Stimulated activated naive CD8-positive, alpha-beta T cell treated with anti-CD3 and anti-CD28 coated beads, Interleukin-15, Interleukin-2, amounts not matched to agents 100 ng/mL and 50 ng/mL, for 24 hours (primary cell): Measurements from ENCODE around the gene IL31RA.
A peak's percentile ranks its signal among the peaks of the same experiment; 100 is the strongest.

ENCODE experiments used
- H3K27ac Mint-ChIP-seq: one replicate; pipeline ENCODE4 v1.8.0; 2021; ENCODE audit warnings: mild to moderate bottlenecking, mixed read lengths
- H3K27me3 Mint-ChIP-seq: one replicate; pipeline ENCODE4 v1.8.0; 2021; ENCODE audit warnings: mixed read lengths
- H3K36me3 Mint-ChIP-seq: one replicate; pipeline ENCODE4 v1.8.0; 2021; ENCODE audit warnings: low read depth, mixed read lengths
- H3K4me1 Mint-ChIP-seq: one replicate; pipeline ENCODE4 v1.8.0; 2021; ENCODE audit warnings: low read depth, mixed read lengths
- H3K4me3 Mint-ChIP-seq: one replicate; pipeline ENCODE4 v1.8.0; 2021; ENCODE audit warnings: mild to moderate bottlenecking, mixed read lengths
- H3K9me3 Mint-ChIP-seq: one replicate; pipeline ENCODE4 v1.8.0; 2021; ENCODE audit warnings: mixed read lengths

The IL31RA gene

DNA sequence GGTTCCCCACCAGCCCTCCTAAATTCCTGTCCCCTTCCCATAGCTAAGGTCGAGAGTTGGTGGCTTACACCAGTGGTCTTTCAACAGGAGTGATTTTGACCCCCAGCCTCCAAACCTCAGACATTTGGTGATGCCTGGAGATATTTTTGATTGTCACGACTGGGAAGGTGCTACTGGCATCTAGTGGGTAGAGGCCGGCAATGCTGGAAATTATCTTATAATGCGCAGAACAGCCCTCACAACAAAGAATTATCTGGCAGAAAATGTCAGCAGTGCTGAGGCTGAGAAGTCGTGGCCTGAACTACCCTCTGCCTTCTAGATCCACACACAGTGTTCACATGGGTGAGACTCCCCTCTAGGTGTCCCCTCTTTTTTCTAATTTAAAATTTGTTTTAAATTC is 69.6 kb downstream of the IL31RA start:
- H3K27ac Mint-ChIP-seq: no peak overlapping the region
- H3K36me3 Mint-ChIP-seq: no peaks in the 10 kb centered on the region
- H3K9me3 Mint-ChIP-seq: no peaks in the 10 kb centered on the region
- H3K4me3 Mint-ChIP-seq: no peak overlapping the region
- no peaks in the 10 kb centered on the region for H3K27me3 Mint-ChIP-seq
- H3K4me1 Mint-ChIP-seq: peaks cover 40% of the 10 kb centered on the region

DNA sequence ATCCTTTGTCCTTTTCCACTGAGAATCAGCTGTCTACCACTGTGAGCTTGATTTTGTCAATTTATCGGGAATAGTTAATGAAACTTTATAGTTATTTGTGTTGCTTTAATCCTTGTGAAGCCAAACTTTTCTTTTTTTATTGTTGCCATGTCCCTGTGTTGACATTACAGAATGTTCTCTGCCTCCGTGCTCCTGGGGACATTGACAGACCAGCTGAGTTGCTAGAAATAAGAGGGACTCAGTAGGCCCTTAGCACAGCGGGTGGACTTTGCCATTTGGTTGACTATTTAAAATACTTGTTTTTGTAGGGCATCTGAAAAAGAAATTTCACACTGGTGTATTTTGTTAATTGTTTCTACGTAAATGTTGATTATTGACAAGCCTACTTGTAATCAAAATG is 70.5 kb downstream of the IL31RA start:
- H3K36me3 Mint-ChIP-seq: no peaks in the 10 kb centered on the region
- no peak overlapping the region for H3K4me3 Mint-ChIP-seq
- no peaks in the 10 kb centered on the region for H3K27me3 Mint-ChIP-seq
- H3K4me1 Mint-ChIP-seq: peaks cover 37% of the 10 kb centered on the region
- no peak overlapping the region for H3K27ac Mint-ChIP-seq
- H3K9me3 Mint-ChIP-seq: no peaks in the 10 kb centered on the region

DNA sequence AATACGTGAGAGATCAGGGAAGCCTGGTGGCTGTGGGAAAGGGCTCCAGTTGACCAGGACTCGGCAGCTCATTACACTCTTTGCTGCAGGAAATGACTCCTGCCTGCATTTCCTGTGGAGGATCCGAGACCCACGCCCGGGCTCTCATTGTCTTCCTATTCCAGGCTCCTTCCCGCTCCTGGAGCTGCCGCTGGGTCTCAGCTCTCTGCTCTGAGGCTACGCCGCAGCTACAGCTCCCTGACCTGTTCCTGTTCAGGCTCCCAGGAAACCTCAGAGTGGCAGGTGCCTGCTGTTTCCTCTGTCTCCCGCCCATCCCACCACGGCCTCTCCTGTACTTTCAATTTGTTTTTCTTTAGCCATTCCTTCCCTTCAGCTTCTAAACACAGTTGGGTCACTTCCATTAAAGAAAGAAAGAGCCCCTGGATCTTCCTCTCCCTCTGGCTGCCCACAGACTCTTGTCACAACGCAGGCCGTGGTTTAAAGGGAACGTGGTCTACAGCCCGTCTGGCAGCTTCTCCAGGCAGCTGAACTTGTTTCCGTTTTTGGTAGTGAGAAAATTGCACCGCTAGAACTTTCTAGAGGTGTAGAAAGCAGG is 72.1 kb downstream of the IL31RA start:
- peak overlapping the region; percentile 70 for H3K27ac Mint-ChIP-seq

GRCh38 chr5:55923865-55924500 is 72.8 kb downstream of the IL31RA start:
- H3K36me3 Mint-ChIP-seq: no peaks in the 10 kb centered on the region

More for the DNA sequence above, 72.1 kb downstream of the IL31RA start:
- no peaks in the 10 kb centered on the region for H3K36me3 Mint-ChIP-seq
- peaks cover 30% of the 10 kb centered on the region for H3K4me1 Mint-ChIP-seq
- no peaks in the 10 kb centered on the region for H3K9me3 Mint-ChIP-seq
- peak overlapping the region; percentile 74 for H3K4me3 Mint-ChIP-seq
- no peaks in the 10 kb centered on the region for H3K27me3 Mint-ChIP-seq

DNA sequence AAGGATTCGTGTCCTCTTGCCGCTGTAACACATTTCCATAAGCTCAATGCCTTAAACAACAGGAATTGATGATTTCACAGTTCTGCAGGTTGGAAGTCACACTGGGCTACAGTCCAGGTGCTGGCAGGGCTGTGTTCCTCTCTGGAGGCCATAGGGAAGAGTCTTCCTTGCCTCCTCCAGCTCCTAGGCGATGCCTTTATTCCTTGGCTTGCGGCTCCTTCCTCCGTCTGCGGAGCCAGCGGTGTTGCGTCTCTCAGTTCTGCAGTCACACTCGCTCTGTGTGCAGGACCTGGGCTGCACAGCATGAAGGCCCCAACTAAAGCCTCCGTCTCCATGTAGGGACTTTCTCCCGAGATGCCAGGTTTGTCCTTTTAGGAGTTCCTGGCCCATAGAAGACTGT is 73.6 kb downstream of the IL31RA start:
- no peak overlapping the region for H3K4me3 Mint-ChIP-seq
- no peaks in the 10 kb centered on the region for H3K9me3 Mint-ChIP-seq
- no peaks in the 10 kb centered on the region for H3K36me3 Mint-ChIP-seq
- no peak overlapping the region for H3K27ac Mint-ChIP-seq
- H3K4me1 Mint-ChIP-seq: peaks cover 15% of the 10 kb centered on the region
- H3K27me3 Mint-ChIP-seq: no peaks in the 10 kb centered on the region

More at GRCh38 chr5:55923865-55924500, 72.8 kb downstream of the IL31RA start:
- Mint-ChIP-seq H3K27me3 (no peaks in the 10 kb centered on the region), H3K4me3 (no peak overlapping the region), H3K27ac (no peak overlapping the region), H3K4me1 (peaks cover 23% of the 10 kb centered on the region), H3K9me3 (no peaks in the 10 kb centered on the region)

DNA sequence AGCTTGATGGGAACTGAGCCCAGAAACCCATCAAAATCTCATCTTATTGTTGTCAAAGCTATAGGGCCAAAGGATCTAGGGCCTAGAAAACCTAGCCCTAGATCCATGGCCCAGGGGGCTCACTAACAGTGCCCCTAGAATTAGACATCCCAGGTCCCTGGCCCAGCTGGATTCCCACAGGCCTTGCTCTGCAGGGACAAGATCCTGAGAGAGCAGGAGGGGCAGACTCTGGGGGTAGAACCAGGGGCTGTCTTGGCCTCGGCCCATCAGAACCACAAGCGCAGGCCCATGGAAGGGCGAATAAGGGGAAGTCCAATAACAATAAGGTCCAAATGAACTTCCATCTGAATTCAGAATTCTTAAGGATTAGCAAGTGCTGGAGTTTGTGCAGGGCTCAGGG is 74.0 kb downstream of the IL31RA start:
- no peaks in the 10 kb centered on the region for H3K36me3 Mint-ChIP-seq

DNA sequence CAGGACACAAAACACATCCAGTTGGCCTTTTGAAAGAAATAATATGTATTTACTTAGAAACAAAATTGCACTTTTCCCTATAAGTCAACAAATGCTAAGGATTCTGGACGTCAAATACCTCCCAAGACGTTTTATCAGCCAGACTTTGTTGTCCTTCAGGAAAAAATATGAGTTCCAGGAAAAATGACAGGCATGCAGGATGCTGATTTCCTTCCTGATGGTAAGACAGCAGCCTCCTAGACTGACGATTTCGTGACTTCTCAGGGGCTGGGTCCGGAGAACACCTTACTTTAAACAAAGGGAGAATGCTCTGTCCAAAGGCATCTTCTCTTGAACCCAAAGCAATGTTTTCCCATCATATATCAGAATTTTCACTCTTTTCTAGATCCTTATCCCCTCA is 74.6 kb downstream of the IL31RA start:
- H3K27ac Mint-ChIP-seq: no peak overlapping the region
- no peaks in the 10 kb centered on the region for H3K27me3 Mint-ChIP-seq
- no peaks in the 10 kb centered on the region for H3K36me3 Mint-ChIP-seq
- no peaks in the 10 kb centered on the region for H3K9me3 Mint-ChIP-seq
- peaks cover 11% of the 10 kb centered on the region for H3K4me1 Mint-ChIP-seq
- H3K4me3 Mint-ChIP-seq: no peak overlapping the region

More for the DNA sequence above, 74.0 kb downstream of the IL31RA start:
- no peak overlapping the region for H3K4me3 Mint-ChIP-seq
- peaks cover 11% of the 10 kb centered on the region for H3K4me1 Mint-ChIP-seq
- H3K27me3 Mint-ChIP-seq: no peaks in the 10 kb centered on the region
- no peak overlapping the region for H3K27ac Mint-ChIP-seq
- H3K9me3 Mint-ChIP-seq: no peaks in the 10 kb centered on the region

DNA sequence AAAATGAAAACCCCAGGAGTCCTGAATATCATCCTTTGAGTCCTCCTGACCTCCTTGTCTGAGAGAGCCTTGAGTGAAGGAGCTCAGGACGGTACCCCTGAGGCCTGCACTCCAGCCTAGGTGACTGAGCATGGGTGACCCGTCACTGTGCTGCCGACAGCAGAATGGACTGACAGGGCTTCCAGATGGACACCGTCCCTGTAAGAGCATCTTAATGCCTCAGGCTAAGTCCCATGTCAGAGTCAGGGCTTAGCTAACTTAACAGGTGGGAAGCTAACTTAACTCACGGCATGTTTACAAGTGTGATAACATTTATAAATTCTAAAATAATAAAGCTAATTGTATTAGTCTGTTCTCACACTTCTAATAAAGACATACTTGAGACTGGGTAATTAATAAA is 75.3 kb downstream of the IL31RA start:
- H3K27ac Mint-ChIP-seq: no peak overlapping the region
- peaks cover 11% of the 10 kb centered on the region for H3K4me1 Mint-ChIP-seq

DNA sequence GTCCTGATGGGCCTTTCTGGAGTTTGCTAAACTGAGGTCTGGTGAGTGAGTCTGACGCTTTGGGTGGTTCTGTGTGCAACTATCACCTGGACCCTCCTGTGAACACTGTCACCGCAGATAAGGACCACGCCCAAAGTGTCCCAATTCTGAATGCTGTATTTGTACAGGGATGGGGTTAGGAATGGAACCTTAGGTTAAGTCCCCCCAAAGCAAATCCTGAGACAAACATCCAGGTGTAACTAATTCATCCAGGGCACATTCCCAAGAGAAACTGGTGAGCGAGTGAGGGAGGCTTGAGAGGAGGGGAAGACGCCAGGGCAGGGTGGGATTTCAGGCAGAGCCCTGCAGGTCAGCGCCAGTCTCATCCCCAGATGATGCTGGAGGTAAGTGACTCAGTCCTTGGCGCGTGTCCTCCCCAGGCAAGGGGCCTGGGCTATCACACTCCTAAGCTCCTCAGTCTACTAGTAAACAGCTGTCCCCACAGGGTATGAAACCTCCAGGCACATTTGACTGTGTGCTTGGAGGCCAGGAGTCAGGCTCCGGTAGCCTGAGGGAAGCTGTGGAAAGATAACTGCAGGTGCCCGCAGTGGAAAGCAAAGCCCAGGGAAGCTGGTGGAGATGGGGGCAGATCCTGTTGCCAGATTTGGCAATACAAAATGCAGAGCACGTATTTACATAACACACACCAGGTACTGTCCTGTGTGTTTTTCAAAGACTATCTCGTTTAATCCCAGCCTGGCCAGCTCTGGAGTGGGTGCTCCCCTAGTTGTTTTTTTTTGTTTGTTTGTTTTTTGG is 76.9 kb downstream of the IL31RA start:
- Mint-ChIP-seq H3K9me3 (no peaks in the 10 kb centered on the region), H3K36me3 (no peaks in the 10 kb centered on the region), H3K4me3 (no peak overlapping the region), H3K27ac (no peak overlapping the region), H3K27me3 (no peaks in the 10 kb centered on the region), H3K4me1 (peaks cover 7% of the 10 kb centered on the region)

More for the DNA sequence above, 75.3 kb downstream of the IL31RA start:
- no peak overlapping the region for H3K4me3 Mint-ChIP-seq
- no peaks in the 10 kb centered on the region for H3K27me3 Mint-ChIP-seq
- no peaks in the 10 kb centered on the region for H3K9me3 Mint-ChIP-seq
- no peaks in the 10 kb centered on the region for H3K36me3 Mint-ChIP-seq

DNA sequence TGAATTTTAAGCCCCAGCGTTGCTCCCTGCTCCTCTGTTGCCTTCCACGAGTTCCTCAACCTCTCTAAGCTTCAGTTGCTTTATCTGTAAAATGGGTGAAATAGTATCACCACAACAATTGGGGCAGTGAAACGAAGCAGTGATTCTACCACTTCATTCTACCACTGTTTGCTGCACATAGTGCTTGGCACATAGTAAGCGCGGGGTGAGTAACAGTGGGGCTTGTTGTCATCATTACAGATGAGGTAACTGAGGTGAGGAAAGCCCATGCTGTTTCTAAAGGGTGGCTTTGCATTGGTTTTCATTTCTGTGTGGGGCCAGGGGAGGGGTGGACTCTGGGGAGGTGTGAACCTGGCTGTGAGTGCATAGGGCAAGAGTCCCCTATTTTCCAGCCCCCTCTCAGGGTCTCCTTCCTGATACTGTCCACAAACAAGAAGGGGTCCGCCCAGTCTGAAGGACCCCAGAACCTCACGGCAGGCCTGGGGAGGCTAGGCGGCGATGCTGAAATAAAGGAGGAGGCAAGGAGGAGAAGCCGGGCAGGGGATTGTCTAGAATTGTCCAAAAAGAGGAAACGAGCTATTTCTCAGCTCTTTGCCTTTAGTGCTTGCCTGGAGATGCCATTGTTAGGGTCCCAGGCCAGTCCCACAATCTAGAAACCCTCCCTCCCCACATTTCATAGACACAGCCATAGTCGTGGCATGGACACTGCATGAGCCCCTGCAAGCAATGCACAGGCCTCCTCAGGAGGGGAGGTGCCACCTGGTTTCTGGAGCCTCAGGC is 78.1 kb downstream of the IL31RA start:
- Mint-ChIP-seq H3K27me3 (no peaks in the 10 kb centered on the region), H3K27ac (no peak overlapping the region), H3K4me1 (no peaks in the 10 kb centered on the region), H3K9me3 (no peaks in the 10 kb centered on the region), H3K36me3 (no peaks in the 10 kb centered on the region), H3K4me3 (no peak overlapping the region)

- Mint-ChIP-seq H3K36me3 (peaks cover 6% of the 10 kb centered on the region), H3K27ac (no peak overlapping the region), H3K9me3 (no peaks in the 10 kb centered on the region), H3K27me3 (no peaks in the 10 kb centered on the region), H3K4me1 (peaks cover 3% of the 10 kb centered on the region), H3K4me3 (no peak overlapping the region)
Observed at GRCh38 chr5:55932700-55933099, 81.5 kb downstream of the IL31RA start.

DNA sequence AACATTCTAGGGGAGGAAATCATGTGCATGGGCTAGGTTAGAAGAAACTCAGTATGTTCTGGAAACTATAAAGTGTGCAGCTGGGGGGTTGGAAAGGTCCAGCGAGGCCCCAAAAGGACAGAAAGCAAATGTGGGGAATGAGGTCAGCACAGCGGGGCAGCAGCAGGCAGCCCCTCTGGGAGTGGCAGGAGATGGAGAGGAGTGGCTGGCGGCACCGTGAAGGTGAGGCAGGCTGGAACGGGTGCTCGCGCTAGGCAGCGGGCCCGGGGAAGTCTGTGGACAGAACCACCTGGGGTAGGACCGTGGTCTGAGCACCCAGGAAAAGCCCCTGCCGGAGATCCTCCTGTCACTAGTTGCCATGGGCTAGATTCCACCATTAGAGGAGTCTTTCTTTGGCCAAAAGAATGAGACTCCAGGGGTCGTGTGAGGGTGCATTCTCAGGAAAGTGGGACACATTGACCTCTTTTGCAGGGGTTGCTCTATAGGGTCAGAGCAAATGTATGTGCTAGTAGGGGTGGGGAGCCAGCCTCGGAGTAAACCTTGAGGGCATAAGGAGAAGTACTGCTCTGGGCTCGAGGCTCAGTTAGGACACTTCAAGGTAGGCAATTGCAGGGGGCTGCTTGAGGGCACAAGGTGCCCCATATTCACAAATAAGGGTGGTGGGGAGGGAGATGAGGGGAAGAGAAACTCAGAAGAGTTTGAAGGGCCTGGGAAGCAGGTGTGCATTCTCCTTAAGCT is 82.4 kb downstream of the IL31RA start:
- Mint-ChIP-seq H3K27me3 (no peaks in the 10 kb centered on the region), H3K9me3 (no peaks in the 10 kb centered on the region), H3K4me3 (no peak overlapping the region), H3K27ac (no peak overlapping the region), H3K4me1 (peaks cover 3% of the 10 kb centered on the region), H3K36me3 (peaks cover 13% of the 10 kb centered on the region)

GRCh38 chr5:55934115-55934613 is 83.0 kb downstream of the IL31RA start:
- no peak overlapping the region for H3K4me3 Mint-ChIP-seq
- no peaks in the 10 kb centered on the region for H3K27me3 Mint-ChIP-seq
- H3K4me1 Mint-ChIP-seq: peaks cover 3% of the 10 kb centered on the region
- no peaks in the 10 kb centered on the region for H3K9me3 Mint-ChIP-seq
- H3K27ac Mint-ChIP-seq: no peak overlapping the region
- peaks cover 18% of the 10 kb centered on the region for H3K36me3 Mint-ChIP-seq

GRCh38 chr5:55934720-55935119 is 83.6 kb downstream of the IL31RA start:
- Mint-ChIP-seq H3K4me1 (peaks cover 3% of the 10 kb centered on the region), H3K27ac (peak overlapping the region; percentile 50), H3K4me3 (no peak overlapping the region), H3K36me3 (peaks cover 23% of the 10 kb centered on the region), H3K27me3 (no peaks in the 10 kb centered on the region), H3K9me3 (no peaks in the 10 kb centered on the region)
